Testis (tissue), 2 donors: ENCODE results near the gene SLC26A9.

Experiments used
- CTCF ChIP-seq, 3 experiments: fragments of 450-650 bp in 2 of 3; fragments of 200-600 bp in 1 of 3; sonication (generic) in 1 of 3; IDR thresholded peaks; one replicate each; pipeline ENCODE4 v1.5.1; 2016 to 2019; ENCODE audit warnings: antibody characterized with exemption in 3 of 3, mild to moderate bottlenecking in 2 of 3, moderate library complexity in 1 of 3
- POLR2A ChIP-seq: fragments of 450-650 bp; IDR thresholded peaks from one replicate; pipeline ENCODE4 v1.6.1; 2017; ENCODE audit warnings: antibody characterized with exemption, mild to moderate bottlenecking, moderate library complexity

- TF ChIP-seq CTCF (IDR thresholded peaks at IDR 0.05) (no peak), POLR2A (no peak)
Observed at GRCh38 chr1:205978676-205979075, 35.4 kb upstream of the SLC26A9 start.
